ENCODE measurements around the gene SLC26A1.

Gene SLC26A1

GRCh38 chr4:951594-952468 is 41.4 kb downstream of the SLC26A1 start:
- DNase-seq (ENCODE audit: extremely low spot score) = no peak
- CTCF ChIA-PET = no interaction called here
- POLR2A ChIA-PET = no interaction called here
- TF ChIP-seq CTCF (IDR thresholded peaks at IDR 0.05; ENCODE audit: control extremely low read depth, extremely low read depth, low read depth, missing control alignments) = no peak

GRCh38 chr4:951186-951585 is 42.0 kb downstream of the SLC26A1 start:
- ChIA-PET POLR2A (no interaction called here), CTCF (no interaction called here)
- no peak for TF ChIP-seq CTCF (IDR thresholded peaks at IDR 0.05; ENCODE audit: control extremely low read depth, extremely low read depth, low read depth, missing control alignments)
- no peak for DNase-seq (ENCODE audit: extremely low spot score)

GRCh38 chr4:950136-951020 is 42.8 kb downstream of the SLC26A1 start:
- POLR2A ChIA-PET = no interaction called here
- CTCF ChIA-PET = no interaction called here
- no peak for TF ChIP-seq CTCF (IDR thresholded peaks at IDR 0.05; ENCODE audit: control extremely low read depth, extremely low read depth, low read depth, missing control alignments)
- no peak for DNase-seq (ENCODE audit: extremely low spot score)

GRCh38 chr4:949656-950055 is 43.5 kb downstream of the SLC26A1 start:
- ChIA-PET POLR2A (no interaction called here), CTCF (interaction anchor here (1.2 kb wide), 1 partner anchor 59 kb away, joined by 3 read pairs; no protein-coding TSS in a partner anchor)
- TF ChIP-seq CTCF (IDR thresholded peaks at IDR 0.05; ENCODE audit: control extremely low read depth, extremely low read depth, low read depth, missing control alignments) = no peak
- no peak for DNase-seq (ENCODE audit: extremely low spot score)

GRCh38 chr4:948936-949300 is 44.3 kb downstream of the SLC26A1 start:
- no peak for DNase-seq (ENCODE audit: extremely low spot score)
- ChIA-PET CTCF (interaction anchor here (1.2 kb wide), 1 partner anchor 58 kb away, joined by 3 read pairs; no protein-coding TSS in a partner anchor), POLR2A (no interaction called here)
- TF ChIP-seq CTCF (IDR thresholded peaks at IDR 0.05; ENCODE audit: control extremely low read depth, extremely low read depth, low read depth, missing control alignments) = no peak

GRCh38 chr4:948101-948935 is 44.9 kb downstream of the SLC26A1 start:
- TF ChIP-seq CTCF (IDR thresholded peaks at IDR 0.05; ENCODE audit: control extremely low read depth, extremely low read depth, low read depth, missing control alignments) = no peak
- POLR2A ChIA-PET = no interaction called here
- no peak for DNase-seq (ENCODE audit: extremely low spot score)
- CTCF ChIA-PET = interaction anchor here (1.2 kb wide), 1 partner anchor 57 kb away, joined by 3 read pairs; no protein-coding TSS in a partner anchor
